ENCODE results near the gene OTUD3.
"Not testable (repeated sequence)": the region's sequence is repeated elsewhere in the genome, so short reads cannot be mapped to it uniquely, and the experiment has no call there.

Gene OTUD3

DNA sequence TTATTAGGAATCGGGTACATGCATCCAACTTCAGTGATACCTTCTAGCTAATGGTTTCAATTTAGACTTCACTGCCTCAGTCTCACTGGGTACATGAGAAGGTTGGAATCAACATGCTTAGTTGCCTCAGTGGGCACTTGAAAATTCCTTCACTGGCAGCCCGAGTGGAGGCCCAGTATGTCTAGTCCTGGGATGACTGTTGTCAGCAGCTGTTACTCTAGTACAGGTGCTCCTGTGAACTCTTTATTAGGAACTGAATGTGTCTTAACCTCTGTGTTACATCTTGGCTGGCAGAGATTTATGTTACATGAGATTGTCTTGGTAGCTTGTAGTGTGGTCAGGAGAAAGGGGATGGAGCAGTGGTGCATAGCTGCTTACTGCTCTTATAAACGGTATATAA, 27.8 kb downstream of the OTUD3 start:
- Mint-ChIP-seq H3K4me1 (ENCODE audit: low read depth) (peaks cover 4% of the 10 kb centered on the region), H3K27me3 (ENCODE audit: low read depth) (no peaks in the 10 kb centered on the region), H3K4me3 (no peak overlapping the region), H3K9me3 (no peaks in the 10 kb centered on the region), H3K36me3 (ENCODE audit: low read depth) (peaks cover 68% of the 10 kb centered on the region), H3K27ac (no peak overlapping the region)
- no peak for DNase-seq (ENCODE audit: low spot score)

- Mint-ChIP-seq H3K36me3 (ENCODE audit: low read depth) (peaks cover 66% of the 10 kb centered on the region), H3K27ac (no peak overlapping the region), H3K9me3 (no peaks in the 10 kb centered on the region), H3K4me3 (no peak overlapping the region), H3K27me3 (ENCODE audit: low read depth) (no peaks in the 10 kb centered on the region), H3K4me1 (ENCODE audit: low read depth) (peaks cover 4% of the 10 kb centered on the region)
- no peak for DNase-seq (ENCODE audit: low spot score)
Observed at GRCh38 chr1:19910650-19911049, 28.5 kb downstream of the OTUD3 start.

- DNase-seq (ENCODE audit: low spot score): peak; percentile 49
- H3K27me3 Mint-ChIP-seq (ENCODE audit: low read depth): no peaks in the 10 kb centered on the region
- no peak overlapping the region for H3K4me3 Mint-ChIP-seq
- no peaks in the 10 kb centered on the region for H3K9me3 Mint-ChIP-seq
- H3K36me3 Mint-ChIP-seq (ENCODE audit: low read depth): peaks cover 8% of the 10 kb centered on the region
- peaks cover 1% of the 10 kb centered on the region for H3K4me1 Mint-ChIP-seq (ENCODE audit: low read depth)
- H3K27ac Mint-ChIP-seq: no peak overlapping the region
Observed at GRCh38 chr1:19918057-19918456, 35.9 kb downstream of the OTUD3 start.

DNA sequence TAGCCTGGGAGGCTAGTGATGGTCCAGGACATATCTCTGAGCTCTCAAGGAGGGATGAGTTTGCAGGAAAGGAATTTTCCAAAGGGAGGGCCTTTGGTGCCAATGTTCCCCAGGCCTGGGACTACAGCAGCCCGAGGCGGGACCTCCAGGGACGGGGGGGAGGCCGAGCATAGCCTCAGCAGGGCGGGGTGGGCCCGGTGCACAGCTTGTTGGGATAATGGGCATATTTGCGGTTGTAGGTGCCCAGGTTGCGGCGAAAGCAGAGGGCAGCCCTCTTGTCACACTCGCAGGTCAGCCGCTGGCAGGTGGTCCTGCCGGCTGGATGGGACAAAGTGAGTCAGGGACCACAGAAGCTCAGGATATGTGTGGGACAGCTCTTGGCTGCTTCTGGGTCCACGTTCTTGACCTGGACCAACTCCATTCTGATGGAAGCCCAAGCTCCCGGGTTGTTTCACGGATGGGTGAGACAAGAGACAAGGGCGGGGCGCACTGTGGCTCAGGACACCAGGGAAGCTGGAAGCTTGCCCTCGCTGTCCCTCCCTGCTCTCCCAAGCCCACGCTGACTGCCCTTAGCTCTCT, 38.0 kb downstream of the OTUD3 start:
- Mint-ChIP-seq H3K27ac (no peak overlapping the region), H3K4me3 (no peak overlapping the region), H3K4me1 (ENCODE audit: low read depth) (peaks cover 1% of the 10 kb centered on the region)

GRCh38 chr1:19921310-19921709, 39.1 kb downstream of the OTUD3 start:
- no peak for DNase-seq (ENCODE audit: low spot score)
- Mint-ChIP-seq H3K36me3 (ENCODE audit: low read depth) (no peaks in the 10 kb centered on the region), H3K9me3 (no peaks in the 10 kb centered on the region), H3K27me3 (ENCODE audit: low read depth) (no peaks in the 10 kb centered on the region), H3K4me3 (no peak overlapping the region), H3K27ac (no peak overlapping the region), H3K4me1 (ENCODE audit: low read depth) (peaks cover 1% of the 10 kb centered on the region)

More for the DNA sequence above, 38.0 kb downstream of the OTUD3 start:
- DNase-seq (ENCODE audit: low spot score): no peak
- no peaks in the 10 kb centered on the region for H3K9me3 Mint-ChIP-seq
- H3K36me3 Mint-ChIP-seq (ENCODE audit: low read depth): no peaks in the 10 kb centered on the region
- no peaks in the 10 kb centered on the region for H3K27me3 Mint-ChIP-seq (ENCODE audit: low read depth)

DNA sequence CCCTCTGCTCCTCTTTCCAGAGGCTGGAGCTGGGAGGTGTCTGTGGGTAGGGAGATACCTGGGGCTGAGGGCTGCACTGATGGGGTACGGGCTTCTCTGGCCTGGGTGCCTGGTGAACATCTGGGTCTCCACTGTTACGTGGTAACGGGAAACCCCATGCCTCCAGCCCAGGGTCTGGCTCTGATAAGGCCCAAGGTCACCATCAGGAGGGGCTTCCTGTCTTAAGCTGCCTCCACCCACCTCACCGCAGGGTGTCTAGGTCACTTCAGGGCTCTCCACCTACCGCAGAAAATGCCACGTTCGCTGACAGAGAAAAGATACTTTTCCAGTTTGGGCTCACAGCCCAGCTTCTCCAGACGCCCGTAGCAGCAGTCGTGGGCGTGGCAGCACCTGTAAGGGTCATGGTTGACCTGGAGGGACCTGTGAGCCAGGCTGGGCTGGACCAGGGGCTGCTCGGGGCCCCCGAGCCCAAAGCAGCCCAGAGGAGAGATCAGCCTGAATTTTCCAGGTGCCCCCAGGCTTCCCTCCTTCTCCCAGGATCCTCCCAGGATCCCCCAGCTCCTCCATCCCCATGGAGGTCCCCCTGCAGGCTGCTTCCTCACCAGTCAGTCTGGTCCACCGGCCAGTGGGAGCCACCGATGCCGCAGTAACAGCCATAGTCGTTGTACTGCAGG, 40.0 kb downstream of the OTUD3 start:
- H3K4me3 Mint-ChIP-seq: no peak overlapping the region
- DNase-seq (ENCODE audit: low spot score): no peak
- H3K27me3 Mint-ChIP-seq (ENCODE audit: low read depth): no peaks in the 10 kb centered on the region
- H3K4me1 Mint-ChIP-seq (ENCODE audit: low read depth): peaks cover 1% of the 10 kb centered on the region
- H3K36me3 Mint-ChIP-seq (ENCODE audit: low read depth): no peaks in the 10 kb centered on the region
- H3K27ac Mint-ChIP-seq: no peak overlapping the region
- H3K9me3 Mint-ChIP-seq: no peaks in the 10 kb centered on the region

- peaks cover 2% of the 10 kb centered on the region for H3K27me3 Mint-ChIP-seq (ENCODE audit: low read depth)
- no peak within 1 kb of the TSS for H3K4me3 Mint-ChIP-seq
- no peak within 1 kb of the TSS for H3K27ac Mint-ChIP-seq
- no peaks in the 10 kb centered on the region for H3K9me3 Mint-ChIP-seq
- no peaks in the 10 kb centered on the region for H3K36me3 Mint-ChIP-seq (ENCODE audit: low read depth)
- H3K4me1 Mint-ChIP-seq (ENCODE audit: low read depth): no peaks in the 10 kb centered on the region
- DNase-seq (ENCODE audit: low spot score): no peak
Observed at GRCh38 chr1:19923137-19923952, 41.1 kb downstream of the OTUD3 start, which contains the start of gene PLA2G2E. PLA2G2E (minus strand) TSS chr1:19923617; CDS start chr1:19923559, 58 bp downstream.

- no peak overlapping the region for H3K4me3 Mint-ChIP-seq
- no peak for DNase-seq (ENCODE audit: low spot score)
- no peaks in the 10 kb centered on the region for H3K9me3 Mint-ChIP-seq
- no peaks in the 10 kb centered on the region for H3K4me1 Mint-ChIP-seq (ENCODE audit: low read depth)
- no peak overlapping the region for H3K27ac Mint-ChIP-seq
- H3K27me3 Mint-ChIP-seq (ENCODE audit: low read depth): peaks cover 2% of the 10 kb centered on the region
- H3K36me3 Mint-ChIP-seq (ENCODE audit: low read depth): no peaks in the 10 kb centered on the region
Observed at GRCh38 chr1:19923953-19924346, 41.8 kb downstream of the OTUD3 start.

- no peaks in the 10 kb centered on the region for H3K4me1 Mint-ChIP-seq (ENCODE audit: low read depth)
- no peaks in the 10 kb centered on the region for H3K36me3 Mint-ChIP-seq (ENCODE audit: low read depth)
- H3K27ac Mint-ChIP-seq: no peak overlapping the region
- no peak overlapping the region for H3K4me3 Mint-ChIP-seq
- no peak for DNase-seq (ENCODE audit: low spot score)
- peaks cover 8% of the 10 kb centered on the region for H3K27me3 Mint-ChIP-seq (ENCODE audit: low read depth)
- peaks cover 4% of the 10 kb centered on the region for H3K9me3 Mint-ChIP-seq
Observed at GRCh38 chr1:19925342-19926070, 43.3 kb downstream of the OTUD3 start.

GRCh38 chr1:19926296-19927129, 44.3 kb downstream of the OTUD3 start:
- DNase-seq (ENCODE audit: low spot score): no peak
- H3K36me3 Mint-ChIP-seq (ENCODE audit: low read depth): no peaks in the 10 kb centered on the region
- H3K27me3 Mint-ChIP-seq (ENCODE audit: low read depth): peaks cover 8% of the 10 kb centered on the region
- no peak overlapping the region for H3K27ac Mint-ChIP-seq
- no peaks in the 10 kb centered on the region for H3K4me1 Mint-ChIP-seq (ENCODE audit: low read depth)
- H3K9me3 Mint-ChIP-seq: peaks cover 14% of the 10 kb centered on the region
- no peak overlapping the region for H3K4me3 Mint-ChIP-seq

DNA sequence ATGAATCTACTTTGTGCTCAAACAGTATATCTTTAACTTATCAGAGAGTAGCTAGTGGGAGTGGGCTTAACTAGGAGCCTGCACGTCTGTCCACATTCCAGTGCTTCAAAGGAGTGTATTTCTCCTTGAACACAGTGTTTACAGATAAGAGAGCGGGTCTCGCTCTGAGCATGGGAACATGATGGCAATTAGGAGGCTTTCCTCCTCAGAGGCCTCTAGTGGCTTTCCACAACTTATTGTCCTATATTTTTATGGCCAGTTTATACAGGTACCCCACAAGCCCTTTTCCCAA, 44.9 kb downstream of the OTUD3 start:
- H3K27ac Mint-ChIP-seq; H3K36me3 Mint-ChIP-seq (ENCODE audit: low read depth); H3K4me1 Mint-ChIP-seq (ENCODE audit: low read depth); H3K27me3 Mint-ChIP-seq (ENCODE audit: low read depth); H3K4me3 Mint-ChIP-seq; DNase-seq (ENCODE audit: low spot score): not testable (repeated sequence)
- H3K9me3 Mint-ChIP-seq: peaks cover 19% of the 10 kb centered on the region

GRCh38 chr1:19932866-19933265, 50.7 kb downstream of the OTUD3 start:
- Mint-ChIP-seq H3K9me3 (peaks cover 30% of the 10 kb centered on the region), H3K27ac (no peak overlapping the region), H3K36me3 (ENCODE audit: low read depth) (peaks cover 2% of the 10 kb centered on the region), H3K4me3 (no peak overlapping the region), H3K4me1 (ENCODE audit: low read depth) (no peaks in the 10 kb centered on the region), H3K27me3 (ENCODE audit: low read depth) (peaks cover 5% of the 10 kb centered on the region)
- no peak for DNase-seq (ENCODE audit: low spot score)

- Mint-ChIP-seq H3K36me3 (ENCODE audit: low read depth) (peaks cover 2% of the 10 kb centered on the region), H3K9me3 (peaks cover 30% of the 10 kb centered on the region), H3K4me1 (ENCODE audit: low read depth) (no peaks in the 10 kb centered on the region), H3K27me3 (ENCODE audit: low read depth) (peaks cover 3% of the 10 kb centered on the region), H3K27ac (no peak overlapping the region), H3K4me3 (no peak overlapping the region)
- DNase-seq (ENCODE audit: low spot score): no peak
Observed at GRCh38 chr1:19934336-19934735, 52.1 kb downstream of the OTUD3 start.
